Caco-2 (cell line): ENCODE results near the gene GABRB3. TPM values are rescaled to one million over a fixed set of nuclear protein-coding genes. Genes with fewer than 3 reads are reported as not detected.

Experiments used
- BruUV-seq: library from RNA; stranded (reverse); fragments of 400-500 nt; replicated peaks from 2 replicates; lab custom pipeline; 2021; lab: Mats Ljungman, UMichigan
- CTCF ChIA-PET: fragments of 300-600 bp; sonication (Branson Sonifier 250); formaldehyde crosslinking; loops from one replicate; lab custom pipeline; 2022; ENCODE audit warnings: antibody characterized with exemption; lab: Charles Lee
- POLR2A ChIA-PET: fragments of 300-600 bp; sonication (Branson Sonifier 250); formaldehyde crosslinking; loops from one replicate; lab custom pipeline; 2022; ENCODE audit warnings: antibody characterized with exemption; lab: Charles Lee
- DNase-seq, 2 experiments: peaks; one replicate each; pipeline versions ENCODE4 v3.0.0 to v3.0.0-alpha.2; 2020 to 2022
- H3K27me3 ChIP-seq: replicated peaks from 2 replicates; pipeline ENCODE4 v1.6.0; 2011; ENCODE audit warnings: low read length; ENCODE audit not compliant: control insufficient read depth, insufficient read depth
- H3K36me3 ChIP-seq: 2 replicates; pipeline ENCODE4 v1.5.1; 2011; ENCODE audit warnings: low read length; ENCODE audit not compliant: control insufficient read depth, insufficient read depth
- H3K4me1 ChIP-seq: fragments of 250-450 bp; sonication (Bioruptor Pico); 2 replicates; pipeline ENCODE4 v1.5.1; 2020; ENCODE audit warnings: mild to moderate bottlenecking
- H3K4me3 ChIP-seq: 2 replicates; pipeline ENCODE4 v1.5.1; 2011; ENCODE audit warnings: low read depth, mild to moderate bottlenecking, control low read depth, low read length
- H3K9me3 ChIP-seq: fragments of 250-450 bp; sonication (Bioruptor Pico); 2 replicates; pipeline ENCODE4 v1.5.1; 2020; ENCODE audit warnings: mild to moderate bottlenecking, moderate library complexity
- H3K27ac Mint-ChIP-seq: one replicate; pipeline ENCODE4 v1.8.0; 2022; ENCODE audit warnings: mixed read lengths; ENCODE audit not compliant: unreplicated experiment
- H3K27me3 Mint-ChIP-seq: one replicate; pipeline ENCODE4 v1.8.0; 2022; ENCODE audit warnings: mixed read lengths; ENCODE audit not compliant: insufficient read depth, unreplicated experiment
- H3K36me3 Mint-ChIP-seq: one replicate; pipeline ENCODE4 v1.8.0; 2022; ENCODE audit warnings: mild to moderate bottlenecking, mixed read lengths; ENCODE audit not compliant: insufficient read depth, unreplicated experiment
- H3K4me1 Mint-ChIP-seq: one replicate; pipeline ENCODE4 v1.8.0; 2022; ENCODE audit warnings: low read depth, mixed read lengths; ENCODE audit not compliant: unreplicated experiment
- H3K4me3 Mint-ChIP-seq: one replicate; pipeline ENCODE4 v1.8.0; 2022; ENCODE audit warnings: mild to moderate bottlenecking, moderate library complexity, mixed read lengths; ENCODE audit not compliant: unreplicated experiment
- H3K9me3 Mint-ChIP-seq: one replicate; pipeline ENCODE4 v1.8.0; 2022; ENCODE audit warnings: mixed read lengths; ENCODE audit not compliant: unreplicated experiment
- CTCF ChIP-seq, 2 experiments: fragments of 200-600 bp in 1 of 2; IDR thresholded peaks; 1 replicate in 1 of 2; 2 replicates in 1 of 2; pipeline versions ENCODE4 v1.5.1 to v1.8.0; 2011 to 2022; ENCODE audit warnings: antibody characterized with exemption in 1 of 2, control low read depth in 1 of 2, inconsistent platforms in 1 of 2, low read depth in 1 of 2, low read length in 1 of 2, mild to moderate bottlenecking in 1 of 2, moderate library complexity in 1 of 2; ENCODE audit not compliant: insufficient read depth in 1 of 2, severe bottlenecking in 1 of 2, unreplicated experiment in 1 of 2
- intact Hi-C: fragments of 100-400 bp; cut with micrococcal nuclease; formaldehyde crosslinking; loops from one replicate; pipeline ENCODE4 v1.10.0; 2022; ENCODE audit not compliant: unreplicated experiment
- total RNA-seq: library from RNA; stranded (reverse); gene quantifications from 2 replicates; pipeline ENCODE4 v1.2.3, GENCODE V29; 2022

GABRB3 gene
- total RNA-seq, 1 experiment from 2014 or later, result not detected

- Mint-ChIP-seq H3K27me3 (peaks cover 2% of the 10 kb centered on the region), H3K4me3 (no peak overlapping the region), H3K36me3 (no peaks in the 10 kb centered on the region), H3K4me1 (no peaks in the 10 kb centered on the region), H3K27ac (no peak overlapping the region), H3K9me3 (peaks cover 16% of the 10 kb centered on the region)
- H3K36me3 ChIP-seq, result no peaks in the 10 kb centered on the region
- peaks cover 4% of the 10 kb centered on the region; the same call in 1 of the 2 replicates for H3K9me3 ChIP-seq
- no peak for TF ChIP-seq CTCF (IDR thresholded peaks at IDR 0.05; ENCODE audit: insufficient read depth in 1 of 2, low read depth in 1 of 2, low read length in 1 of 2, severe bottlenecking in 1 of 2, unreplicated experiment in 1 of 2)
- BruUV-seq, result no TSS peak
- ChIA-PET CTCF (no interaction called here), POLR2A (no interaction called here)
- no peak for DNase-seq
- no peaks in the 10 kb centered on the region for H3K27me3 ChIP-seq
- no peaks in the 10 kb centered on the region for H3K4me1 ChIP-seq
- intact Hi-C loops, result no loop called here
- no peak overlapping the region for H3K4me3 ChIP-seq
These were observed 222.0 kb downstream of the GABRB3 start for GRCh38 chr15:26550880-26551279.

DNA sequence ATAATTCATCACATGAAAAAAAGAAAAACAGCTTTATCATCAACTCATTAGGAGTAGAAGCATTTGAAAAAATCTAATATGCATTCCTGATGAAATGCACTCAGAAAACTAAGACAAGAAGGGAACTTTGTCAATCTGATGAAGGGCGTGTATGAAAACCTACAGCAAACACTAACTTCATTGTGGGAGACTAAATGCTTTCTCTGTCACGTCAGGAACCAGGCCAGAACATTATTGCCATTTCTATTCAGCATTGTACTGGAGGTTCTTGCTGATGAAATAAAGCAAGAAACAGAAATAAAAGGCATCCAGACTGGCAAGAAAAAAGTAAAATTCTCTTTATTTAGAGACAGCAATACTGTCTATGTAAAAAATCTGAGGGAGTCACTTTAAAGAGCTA lies 235.2 kb downstream of the GABRB3 start:
- Mint-ChIP-seq H3K27ac (no peak overlapping the region), H3K36me3 (no peaks in the 10 kb centered on the region), H3K4me1 (no peaks in the 10 kb centered on the region), H3K9me3 (peaks cover 23% of the 10 kb centered on the region), H3K4me3 (no peak overlapping the region), H3K27me3 (no peaks in the 10 kb centered on the region)
- Histone ChIP-seq H3K36me3 (no peaks in the 10 kb centered on the region), H3K27me3 (no peaks in the 10 kb centered on the region), H3K4me1 (no peaks in the 10 kb centered on the region), H3K4me3 (no peak overlapping the region), H3K9me3 (0 out of 2 replicates have a peak, but pooled peaks cover 4% of the 10 kb centered on the region)
- POLR2A ChIA-PET, result no interaction called here
- intact Hi-C loops, result no loop called here
- CTCF ChIA-PET, result no interaction called here
- DNase-seq, result no peak
- no TSS peak for BruUV-seq
- TF ChIP-seq CTCF (IDR thresholded peaks at IDR 0.05; ENCODE audit: insufficient read depth in 1 of 2, low read depth in 1 of 2, low read length in 1 of 2, severe bottlenecking in 1 of 2, unreplicated experiment in 1 of 2), result no peak

DNA sequence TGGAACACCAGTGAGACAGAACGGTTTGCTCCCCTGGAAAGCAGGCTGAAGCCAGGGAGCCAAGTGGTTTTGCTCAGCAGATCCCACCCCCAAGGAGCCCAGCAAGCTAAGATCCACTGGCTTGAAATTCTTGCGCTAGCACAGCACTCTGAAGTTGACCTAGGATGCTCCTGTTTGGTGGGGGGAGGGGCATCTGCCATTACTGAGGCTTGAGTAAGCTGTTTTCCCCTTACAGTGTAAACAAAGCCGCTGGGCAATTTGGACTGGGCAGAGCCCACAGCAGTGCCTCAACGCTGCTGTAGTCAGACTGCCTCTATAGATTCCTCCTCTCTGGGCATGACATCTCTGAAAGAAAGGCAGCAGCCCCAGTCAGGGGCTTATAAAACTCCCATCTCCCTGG lies 241.4 kb downstream of the GABRB3 start:
- Histone ChIP-seq H3K4me1 (no peaks in the 10 kb centered on the region), H3K27me3 (no peaks in the 10 kb centered on the region), H3K9me3 (peaks cover 9% of the 10 kb centered on the region), H3K36me3 (no peaks in the 10 kb centered on the region), H3K4me3 (no peak overlapping the region)
- no peaks in the 10 kb centered on the region for H3K36me3 Mint-ChIP-seq
- intact Hi-C loops, result no loop called here
- DNase-seq, result no peak
- H3K4me3 Mint-ChIP-seq, result no peak overlapping the region
- no peaks in the 10 kb centered on the region for H3K27me3 Mint-ChIP-seq
- no peaks in the 10 kb centered on the region for H3K4me1 Mint-ChIP-seq
- ChIA-PET CTCF (no interaction called here), POLR2A (no interaction called here)
- no TSS peak for BruUV-seq
- H3K9me3 Mint-ChIP-seq, result peaks cover 40% of the 10 kb centered on the region
- no peak for TF ChIP-seq CTCF (IDR thresholded peaks at IDR 0.05; ENCODE audit: insufficient read depth in 1 of 2, low read depth in 1 of 2, low read length in 1 of 2, severe bottlenecking in 1 of 2, unreplicated experiment in 1 of 2)
- H3K27ac Mint-ChIP-seq, result no peak overlapping the region
